GM12878 (cell line): ENCODE results near the gene SBF1.

ENCODE experiments used
- ATF7 ChIP-seq: fragments of 450-650 bp; IDR thresholded peaks from 2 replicates; pipeline ENCODE4 v1.6.1; 2016; ENCODE audit warnings: low read depth, mild to moderate bottlenecking
- POLR2A ChIP-seq: IDR thresholded peaks from 2 replicates; pipeline ENCODE4 v1.6.1; 2011; ENCODE audit warnings: low read depth, mild to moderate bottlenecking, low read length
- ZNF592 ChIP-seq: fragments of 450-650 bp; IDR thresholded peaks from 2 replicates; pipeline ENCODE4 v1.6.1; 2017; ENCODE audit warnings: mild to moderate bottlenecking, moderate library complexity

- no peak for TF ChIP-seq POLR2A
- TF ChIP-seq ATF7, result no peak
- no peak for TF ChIP-seq ZNF592
Observed at GRCh38 chr22:50471962-50472361, 2.9 kb downstream of the SBF1 start.
